GM12873 (cell line): Measurements from ENCODE around the gene CASP9.

ENCODE experiments used
- TF ChIP-seq, protein P1 (sequence below): IDR thresholded peaks from 2 replicates; pipeline ENCODE4 v1.5.1; 2012; ENCODE audit warnings: low read depth, mild to moderate bottlenecking, moderate library complexity, low read length, control low read depth; ENCODE audit not compliant: insufficient read depth; ENCODE audit errors: missing control alignments

The CASP9 gene

DNA sequence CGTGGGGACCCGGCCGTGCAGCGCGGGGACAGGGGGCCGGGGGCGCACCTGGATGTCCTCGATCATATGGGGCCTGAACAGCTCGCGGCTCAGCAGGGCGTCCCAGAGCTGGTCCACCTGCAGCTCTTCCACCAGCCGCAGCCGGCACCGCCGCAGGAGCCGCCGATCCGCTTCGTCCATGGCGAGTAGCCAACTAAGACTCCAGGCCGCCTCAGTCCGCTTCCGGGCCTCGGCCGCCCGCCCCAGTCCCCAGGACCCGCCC lies at the start of gene CASP9:
CASP9 (minus strand) TSS at position 195 of the 262 bp plus-strand sequence; CDS start at position 180, 15 bp downstream.
- TF ChIP-seq, protein P1, sequence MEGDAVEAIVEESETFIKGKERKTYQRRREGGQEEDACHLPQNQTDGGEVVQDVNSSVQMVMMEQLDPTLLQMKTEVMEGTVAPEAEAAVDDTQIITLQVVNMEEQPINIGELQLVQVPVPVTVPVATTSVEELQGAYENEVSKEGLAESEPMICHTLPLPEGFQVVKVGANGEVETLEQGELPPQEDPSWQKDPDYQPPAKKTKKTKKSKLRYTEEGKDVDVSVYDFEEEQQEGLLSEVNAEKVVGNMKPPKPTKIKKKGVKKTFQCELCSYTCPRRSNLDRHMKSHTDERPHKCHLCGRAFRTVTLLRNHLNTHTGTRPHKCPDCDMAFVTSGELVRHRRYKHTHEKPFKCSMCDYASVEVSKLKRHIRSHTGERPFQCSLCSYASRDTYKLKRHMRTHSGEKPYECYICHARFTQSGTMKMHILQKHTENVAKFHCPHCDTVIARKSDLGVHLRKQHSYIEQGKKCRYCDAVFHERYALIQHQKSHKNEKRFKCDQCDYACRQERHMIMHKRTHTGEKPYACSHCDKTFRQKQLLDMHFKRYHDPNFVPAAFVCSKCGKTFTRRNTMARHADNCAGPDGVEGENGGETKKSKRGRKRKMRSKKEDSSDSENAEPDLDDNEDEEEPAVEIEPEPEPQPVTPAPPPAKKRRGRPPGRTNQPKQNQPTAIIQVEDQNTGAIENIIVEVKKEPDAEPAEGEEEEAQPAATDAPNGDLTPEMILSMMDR, result no peak

DNA sequence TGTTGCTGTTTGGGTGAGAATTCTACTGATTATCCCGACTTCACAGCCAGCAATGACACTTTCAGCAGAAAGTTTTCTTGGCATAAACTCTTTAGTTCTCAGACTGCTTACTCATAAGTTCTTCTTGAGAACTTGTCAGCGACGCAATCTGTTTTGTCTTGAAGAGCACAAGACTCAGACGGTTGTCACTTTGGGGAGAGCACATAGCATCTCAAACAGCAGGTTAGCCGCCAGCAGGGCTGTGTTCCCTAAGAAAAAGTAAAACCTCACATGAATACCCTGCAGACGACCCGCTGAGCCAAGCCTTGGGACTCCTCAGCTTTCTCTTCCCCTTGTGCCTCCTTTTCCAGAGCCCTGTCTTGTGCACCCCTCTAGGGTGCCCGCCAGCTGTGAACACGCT lies 49.5 kb upstream of the CASP9 start:
- TF ChIP-seq, protein P1, result no peak

DNA sequence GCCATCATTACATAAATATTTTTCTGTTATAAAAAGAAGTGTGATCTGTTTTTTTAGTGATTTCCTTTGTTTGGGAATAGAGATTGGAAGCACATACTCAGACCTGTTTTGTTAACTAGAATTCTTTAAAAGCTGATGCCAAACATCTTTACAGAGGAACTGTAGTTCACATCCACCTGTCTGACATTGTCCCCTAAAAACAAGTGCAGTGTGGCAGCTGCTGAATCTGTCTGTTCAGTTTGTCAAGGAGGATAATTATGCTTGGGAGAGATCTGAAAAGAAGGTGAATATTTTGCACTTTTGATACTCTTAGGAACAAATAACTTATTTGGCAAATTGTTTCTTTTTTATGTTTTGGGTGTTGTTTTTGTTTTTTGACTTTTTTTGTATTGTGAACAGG lies 47.3 kb upstream of the CASP9 start:
- TF ChIP-seq, protein P1, result no peak

DNA sequence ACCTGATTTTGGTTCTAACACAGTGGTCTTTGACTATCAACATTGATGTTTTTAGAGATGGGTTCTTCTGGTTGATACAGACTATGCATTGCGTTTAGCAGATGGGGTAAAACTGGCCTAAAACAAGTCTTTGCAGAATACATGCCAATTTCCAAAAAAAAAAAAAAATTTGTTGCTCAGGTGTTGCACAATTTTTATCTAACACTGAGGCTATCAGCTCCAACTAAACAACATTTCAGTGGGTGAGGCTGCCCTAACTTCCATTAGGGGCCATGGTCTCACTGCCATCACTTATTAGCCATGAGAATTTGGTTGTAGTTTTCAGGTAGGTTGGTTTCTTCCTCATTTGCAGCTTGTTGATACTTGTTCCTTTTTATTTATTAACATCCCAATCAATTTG lies 46.8 kb upstream of the CASP9 start:
- TF ChIP-seq, protein P1, result no peak

DNA sequence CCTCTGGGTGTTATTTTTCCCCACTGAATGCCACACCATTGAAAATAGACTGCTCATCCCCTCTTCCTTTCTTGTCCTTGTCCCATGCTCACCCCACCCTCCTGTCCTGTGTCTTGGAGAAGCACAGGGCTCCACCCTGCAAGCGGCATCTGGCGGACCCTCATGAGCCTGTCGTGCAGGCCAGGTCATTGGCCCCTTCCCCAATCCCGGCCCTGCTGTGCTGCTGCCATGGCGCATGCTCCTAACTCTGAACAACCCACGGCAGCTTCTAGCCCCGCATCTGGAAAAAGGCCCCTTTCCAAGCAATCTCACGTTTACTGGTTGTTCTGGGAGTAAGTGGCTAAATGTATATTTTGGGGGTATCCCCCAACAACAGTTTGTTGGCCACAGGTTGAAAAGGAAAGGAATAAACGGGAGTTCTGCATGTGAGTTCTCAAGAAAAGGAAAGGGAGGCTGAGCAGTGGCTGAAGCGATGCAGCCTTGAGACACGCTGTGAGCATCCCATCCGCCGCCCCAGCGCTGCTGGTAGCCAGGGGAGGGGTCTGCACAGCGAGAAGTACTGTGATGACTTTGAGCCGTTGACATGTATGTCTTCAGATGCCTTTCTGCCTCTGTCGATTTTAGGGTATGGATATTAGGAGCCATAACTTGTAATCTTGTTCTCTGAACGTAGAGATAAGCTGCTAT lies 44.5 kb upstream of the CASP9 start:
- TF ChIP-seq, protein P1, result no peak

DNA sequence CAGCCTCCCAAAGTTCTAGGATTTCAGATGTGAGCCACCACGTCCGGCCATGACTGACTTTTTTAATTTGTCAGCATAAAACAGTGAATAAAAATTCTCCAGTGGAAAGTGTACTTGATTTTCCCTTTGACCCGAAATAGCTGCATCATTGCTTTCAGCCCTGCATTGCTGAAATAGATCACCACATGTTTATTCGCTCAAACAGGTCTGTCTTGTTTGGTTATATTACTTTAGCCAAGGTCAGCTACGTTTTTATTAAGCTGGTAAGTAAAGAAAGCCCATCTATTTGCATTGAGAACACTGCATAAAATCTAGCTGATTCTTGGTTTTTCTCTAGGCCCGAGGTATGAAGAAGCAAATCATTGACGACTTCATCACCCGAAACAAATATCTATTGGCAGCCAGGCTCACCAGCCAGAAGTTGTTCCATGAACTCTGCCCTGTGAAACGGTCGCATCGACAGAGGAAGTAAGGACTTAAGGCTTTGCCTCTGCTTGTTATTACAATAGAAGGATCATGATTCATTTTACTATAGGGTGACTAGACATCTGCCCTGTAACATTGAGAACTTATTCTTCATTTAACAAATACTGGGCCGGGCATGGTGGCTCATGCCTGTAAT lies 35.3 kb upstream of the CASP9 start:
- TF ChIP-seq, protein P1, result no peak

DNA sequence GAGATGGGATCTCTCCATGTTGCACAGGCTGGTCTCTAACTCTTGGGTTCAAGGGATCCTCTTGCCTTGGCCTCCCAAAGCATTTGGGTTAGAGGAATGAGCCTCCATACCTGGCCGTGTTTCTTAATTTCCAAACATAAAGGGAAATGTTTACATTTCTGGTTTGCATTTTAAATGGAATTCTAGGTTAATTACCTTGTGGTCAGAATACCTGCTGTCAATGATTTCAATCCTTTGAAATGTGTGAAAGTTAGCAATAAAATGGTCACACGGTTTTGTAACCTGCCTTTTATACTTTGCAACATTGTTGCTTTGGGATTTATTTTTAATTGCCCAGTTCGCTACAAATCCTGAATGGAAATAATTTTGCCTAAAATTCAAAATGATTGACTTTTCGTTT lies 34.5 kb upstream of the CASP9 start:
- TF ChIP-seq, protein P1, result no peak
